Measurements from ENCODE around the gene MDH2.

The MDH2 gene

DNA sequence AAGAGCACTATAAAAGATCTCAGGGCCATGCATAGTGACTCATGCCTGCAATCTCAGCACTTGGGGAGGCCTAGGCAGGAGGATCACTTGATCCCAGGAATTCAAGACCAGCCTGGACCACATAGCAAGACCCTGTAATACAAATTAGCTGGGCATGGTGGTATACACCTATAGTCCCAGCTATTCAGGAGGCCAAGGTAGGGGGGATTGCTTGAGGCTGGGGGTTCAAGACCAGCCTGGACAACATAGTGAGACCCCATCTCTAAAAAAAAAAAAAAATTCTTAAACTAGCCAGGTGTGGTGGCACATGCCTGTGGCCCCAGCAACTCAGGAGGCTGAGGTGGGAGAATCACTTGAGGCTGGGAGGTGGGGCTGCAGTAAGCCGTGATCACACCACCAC is 15.9 kb upstream of the MDH2 start:
- TF ChIP-seq, protein P1, sequence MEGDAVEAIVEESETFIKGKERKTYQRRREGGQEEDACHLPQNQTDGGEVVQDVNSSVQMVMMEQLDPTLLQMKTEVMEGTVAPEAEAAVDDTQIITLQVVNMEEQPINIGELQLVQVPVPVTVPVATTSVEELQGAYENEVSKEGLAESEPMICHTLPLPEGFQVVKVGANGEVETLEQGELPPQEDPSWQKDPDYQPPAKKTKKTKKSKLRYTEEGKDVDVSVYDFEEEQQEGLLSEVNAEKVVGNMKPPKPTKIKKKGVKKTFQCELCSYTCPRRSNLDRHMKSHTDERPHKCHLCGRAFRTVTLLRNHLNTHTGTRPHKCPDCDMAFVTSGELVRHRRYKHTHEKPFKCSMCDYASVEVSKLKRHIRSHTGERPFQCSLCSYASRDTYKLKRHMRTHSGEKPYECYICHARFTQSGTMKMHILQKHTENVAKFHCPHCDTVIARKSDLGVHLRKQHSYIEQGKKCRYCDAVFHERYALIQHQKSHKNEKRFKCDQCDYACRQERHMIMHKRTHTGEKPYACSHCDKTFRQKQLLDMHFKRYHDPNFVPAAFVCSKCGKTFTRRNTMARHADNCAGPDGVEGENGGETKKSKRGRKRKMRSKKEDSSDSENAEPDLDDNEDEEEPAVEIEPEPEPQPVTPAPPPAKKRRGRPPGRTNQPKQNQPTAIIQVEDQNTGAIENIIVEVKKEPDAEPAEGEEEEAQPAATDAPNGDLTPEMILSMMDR (IDR thresholded peaks at IDR 0.05; ENCODE audit: insufficient read depth, missing control alignments): no peak
- DNase-seq (ENCODE audit: insufficient read length, low spot score) (no peak), FAIRE-seq (no peak)

DNA sequence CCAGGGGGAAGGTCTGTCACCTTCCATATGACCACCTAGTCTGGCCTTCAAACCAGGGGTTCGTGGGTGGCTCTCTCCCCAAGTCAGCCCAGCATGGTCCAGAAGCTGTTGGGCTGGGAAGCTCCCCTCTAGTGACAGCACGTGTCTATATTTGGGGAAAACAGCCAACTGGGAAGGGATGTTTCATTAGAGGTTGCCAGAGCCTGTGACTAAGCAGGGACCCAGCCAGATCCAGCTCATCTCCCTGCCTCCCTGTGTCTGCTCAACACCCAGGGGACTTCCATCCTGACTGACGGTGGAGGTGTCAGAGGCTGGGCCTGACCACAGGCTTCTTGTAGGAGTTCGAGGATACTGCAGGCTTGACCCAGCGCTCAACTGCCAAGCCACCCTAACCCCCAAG is 10.6 kb upstream of the MDH2 start:
- TF ChIP-seq, protein P1 (IDR thresholded peaks at IDR 0.05; ENCODE audit: insufficient read depth, missing control alignments): no peak
- DNase-seq (ENCODE audit: insufficient read length, low spot score): no peak
- FAIRE-seq: no peak

DNA sequence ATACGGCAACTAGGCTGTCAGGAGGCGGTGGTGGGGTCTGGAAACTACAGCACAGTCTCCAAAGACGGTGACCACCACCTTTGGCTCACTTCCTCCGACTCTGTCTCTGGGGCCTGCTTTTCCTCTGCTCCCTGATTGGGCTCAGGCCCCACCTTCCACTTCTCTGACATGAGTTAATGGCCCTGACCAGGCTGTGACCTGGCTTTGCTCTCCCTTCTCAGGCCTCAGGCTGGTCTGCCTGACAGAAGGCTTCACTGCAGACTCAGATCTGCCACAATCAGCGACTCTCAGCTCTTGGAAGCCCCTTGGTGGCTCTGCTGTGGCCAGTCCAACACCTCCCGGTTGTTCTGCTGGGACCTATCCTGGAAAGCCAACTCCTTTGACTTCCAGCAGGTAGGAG is 7.8 kb upstream of the MDH2 start:
- FAIRE-seq (no peak), DNase-seq (ENCODE audit: insufficient read length, low spot score) (no peak)
- TF ChIP-seq, protein P1 (IDR thresholded peaks at IDR 0.05; ENCODE audit: insufficient read depth, missing control alignments): no peak

DNA sequence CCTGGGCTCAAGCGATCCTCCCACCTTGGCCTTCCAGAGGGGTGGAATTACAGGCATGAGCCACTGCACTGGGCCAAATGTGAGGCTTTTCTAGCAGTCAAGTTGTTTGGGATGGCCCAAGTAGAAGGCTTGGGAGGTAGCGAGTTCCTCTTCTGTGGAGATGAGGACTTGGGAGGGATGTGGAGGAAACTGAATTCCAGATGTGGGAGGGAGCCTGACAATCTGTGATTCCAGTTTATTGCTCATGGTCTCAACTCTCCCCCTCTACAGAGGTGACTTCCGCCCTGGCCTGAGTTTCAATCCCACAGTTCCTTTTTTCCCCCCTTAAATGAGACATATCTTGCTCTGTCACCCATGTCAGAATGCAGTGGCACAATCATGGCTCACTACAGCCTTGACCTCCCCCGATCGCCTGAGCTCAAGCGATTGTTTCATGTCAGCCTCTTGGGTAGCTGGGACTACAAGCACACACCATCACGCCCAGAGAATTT is 3.5 kb upstream of the MDH2 start:
- DNase-seq (ENCODE audit: insufficient read length, low spot score) (no peak), FAIRE-seq (no peak)
- TF ChIP-seq, protein P1 (IDR thresholded peaks at IDR 0.05; ENCODE audit: insufficient read depth, missing control alignments): no peak

DNA sequence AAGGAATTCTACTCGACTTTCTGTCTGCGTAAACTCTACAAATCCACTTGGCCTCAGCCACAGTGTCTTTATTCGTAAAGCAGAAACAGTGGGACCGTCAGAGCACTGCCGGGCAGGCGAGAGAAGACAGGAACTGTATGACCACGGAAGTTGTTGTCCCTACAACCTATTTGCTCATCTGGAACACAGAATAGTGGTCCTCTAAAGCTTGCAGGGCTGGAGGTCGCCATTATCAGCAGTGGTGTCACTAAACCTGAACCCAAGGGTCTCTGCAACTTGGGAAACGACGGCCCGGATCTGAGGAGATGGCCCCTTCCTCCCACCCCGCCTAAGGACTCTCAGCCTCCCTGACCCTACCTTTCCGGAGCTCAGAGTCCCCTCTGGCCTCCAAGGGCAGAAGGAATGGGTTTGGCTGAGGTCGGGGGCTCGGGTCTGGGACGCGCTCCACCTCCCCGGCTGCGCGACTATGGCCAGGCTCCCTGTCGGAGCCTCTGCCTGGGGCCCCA is 548 bp upstream of the MDH2 start:
- DNase-seq (ENCODE audit: insufficient read length, low spot score): no peak
- no peak for FAIRE-seq
- TF ChIP-seq, protein P1 (IDR thresholded peaks at IDR 0.05; ENCODE audit: insufficient read depth, missing control alignments): no peak

DNA sequence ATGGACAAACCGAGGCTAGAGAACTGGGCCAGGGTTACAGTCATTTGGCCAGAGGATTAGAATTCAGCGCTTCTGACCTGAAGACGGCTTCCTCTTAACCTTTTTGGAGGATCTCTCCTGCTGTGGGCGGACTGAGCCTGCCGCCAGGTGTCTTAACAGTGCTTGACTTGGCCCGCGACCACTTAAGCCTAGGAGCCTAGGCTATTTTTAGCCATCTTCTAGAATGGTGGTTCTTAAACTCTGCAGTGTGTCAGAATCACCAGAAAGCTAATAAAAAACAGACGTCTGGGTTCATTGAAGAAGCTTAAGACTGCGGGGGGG is 722 bp downstream of the MDH2 start:
- FAIRE-seq (no peak), DNase-seq (ENCODE audit: insufficient read length, low spot score) (no peak)
- TF ChIP-seq, protein P1 (IDR thresholded peaks at IDR 0.05; ENCODE audit: insufficient read depth, missing control alignments): no peak

DNA sequence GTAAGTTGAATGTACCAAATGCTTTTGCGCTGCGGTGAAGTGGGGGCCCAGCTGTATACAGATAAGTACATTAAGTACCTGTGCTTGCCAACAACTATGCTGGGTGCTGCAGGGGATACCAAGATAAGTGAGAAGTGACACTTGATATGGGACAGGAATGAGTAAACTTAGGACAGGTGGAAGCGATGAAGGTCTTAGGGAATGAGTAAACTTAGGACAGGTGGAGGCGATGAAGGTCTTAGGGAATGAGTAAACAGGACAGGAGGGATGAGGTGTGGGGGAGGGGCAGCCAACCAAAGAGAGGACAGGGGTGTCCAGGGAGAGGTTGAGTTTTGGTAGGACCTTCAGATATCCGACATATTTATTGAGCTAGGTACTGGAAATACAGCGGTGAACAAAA is 1.4 kb downstream of the MDH2 start:
- TF ChIP-seq, protein P1 (IDR thresholded peaks at IDR 0.05; ENCODE audit: insufficient read depth, missing control alignments): no peak
- no peak for FAIRE-seq
- no peak for DNase-seq (ENCODE audit: insufficient read length, low spot score)

Data from D721Med (cell line).